Tibial nerve (tissue), 4 donors: ENCODE results near the gene TNN.

Source experiments
- EP300 ChIP-seq, 2 donors: sonication (generic); formaldehyde crosslinking; IDR thresholded peaks; one replicate each; pipeline ENCODE4 v1.6.1; 2017; ENCODE audit warnings: antibody characterized with exemption in 2 of 2, mild to moderate bottlenecking in 1 of 2
- POLR2A ChIP-seq, 2 donors: fragments of 450-650 bp; IDR thresholded peaks; one replicate each; pipeline ENCODE4 v1.6.1; 2017; ENCODE audit warnings: antibody characterized with exemption in 2 of 2, mild to moderate bottlenecking in 2 of 2, moderate library complexity in 2 of 2
- TF ChIP-seq, protein P1 (sequence below), 5 experiments: fragments of 200-600 bp in 3 of 5; fragments of 450-650 bp in 2 of 5; sonication (generic) in 3 of 5; IDR thresholded peaks; one replicate each; pipeline ENCODE4 v1.5.1; 2016 to 2019; ENCODE audit warnings: antibody characterized with exemption in 5 of 5, mild to moderate bottlenecking in 3 of 5, moderate library complexity in 2 of 5

GRCh38 chr1:175138579-175138978, 70.9 kb downstream of the TNN start:
- TF ChIP-seq POLR2A (IDR thresholded peaks at IDR 0.05): no peak
- TF ChIP-seq, protein P1, sequence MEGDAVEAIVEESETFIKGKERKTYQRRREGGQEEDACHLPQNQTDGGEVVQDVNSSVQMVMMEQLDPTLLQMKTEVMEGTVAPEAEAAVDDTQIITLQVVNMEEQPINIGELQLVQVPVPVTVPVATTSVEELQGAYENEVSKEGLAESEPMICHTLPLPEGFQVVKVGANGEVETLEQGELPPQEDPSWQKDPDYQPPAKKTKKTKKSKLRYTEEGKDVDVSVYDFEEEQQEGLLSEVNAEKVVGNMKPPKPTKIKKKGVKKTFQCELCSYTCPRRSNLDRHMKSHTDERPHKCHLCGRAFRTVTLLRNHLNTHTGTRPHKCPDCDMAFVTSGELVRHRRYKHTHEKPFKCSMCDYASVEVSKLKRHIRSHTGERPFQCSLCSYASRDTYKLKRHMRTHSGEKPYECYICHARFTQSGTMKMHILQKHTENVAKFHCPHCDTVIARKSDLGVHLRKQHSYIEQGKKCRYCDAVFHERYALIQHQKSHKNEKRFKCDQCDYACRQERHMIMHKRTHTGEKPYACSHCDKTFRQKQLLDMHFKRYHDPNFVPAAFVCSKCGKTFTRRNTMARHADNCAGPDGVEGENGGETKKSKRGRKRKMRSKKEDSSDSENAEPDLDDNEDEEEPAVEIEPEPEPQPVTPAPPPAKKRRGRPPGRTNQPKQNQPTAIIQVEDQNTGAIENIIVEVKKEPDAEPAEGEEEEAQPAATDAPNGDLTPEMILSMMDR (IDR thresholded peaks at IDR 0.05): no peak
- no peak for TF ChIP-seq EP300 (IDR thresholded peaks at IDR 0.05)
